ENCODE data around the gene WHRN.

Gene WHRN

DNA sequence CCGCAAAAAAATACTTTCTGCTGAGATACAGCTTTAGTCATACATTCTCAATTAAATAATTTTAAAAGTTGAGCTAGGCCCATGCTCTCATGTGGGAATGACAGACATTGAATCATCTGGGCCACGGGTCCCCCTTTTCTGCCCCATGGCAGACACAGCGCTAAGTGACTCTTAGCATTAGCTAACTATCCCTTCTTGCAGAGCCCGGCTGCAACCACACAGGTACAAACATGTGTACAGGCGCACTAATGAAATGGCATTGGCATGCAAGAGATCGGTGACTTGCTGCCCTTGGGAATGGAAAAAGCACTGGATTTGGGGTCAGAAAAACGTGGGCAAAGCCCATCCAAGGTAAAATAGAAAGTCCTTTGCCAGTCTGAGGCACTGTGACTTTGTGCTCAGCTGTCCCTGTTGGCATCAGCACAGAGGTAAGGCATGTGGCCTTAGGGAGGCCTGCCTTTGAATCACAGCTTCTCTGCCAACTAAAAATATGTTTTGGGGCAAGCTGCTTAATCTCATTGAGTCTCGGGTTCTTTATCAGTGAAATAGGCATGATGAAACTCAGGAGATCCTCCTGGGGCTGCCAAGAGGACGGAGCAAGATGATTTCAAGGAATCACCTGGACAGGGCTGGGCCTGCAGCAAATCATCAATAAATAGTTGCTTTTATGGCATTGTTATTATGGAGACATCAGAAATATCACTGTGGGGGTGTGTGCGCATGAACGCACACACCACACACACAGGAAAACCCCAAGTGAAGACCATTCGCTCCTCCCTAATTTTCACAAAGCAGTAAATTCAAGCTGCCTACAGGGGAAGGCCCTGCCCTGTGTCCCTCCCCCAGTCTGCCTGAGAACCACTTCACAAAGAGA, 54.2 kb downstream of the WHRN start:
- DNase-seq (ENCODE audit: low spot score) (no peak), FAIRE-seq (no peak)

DNA sequence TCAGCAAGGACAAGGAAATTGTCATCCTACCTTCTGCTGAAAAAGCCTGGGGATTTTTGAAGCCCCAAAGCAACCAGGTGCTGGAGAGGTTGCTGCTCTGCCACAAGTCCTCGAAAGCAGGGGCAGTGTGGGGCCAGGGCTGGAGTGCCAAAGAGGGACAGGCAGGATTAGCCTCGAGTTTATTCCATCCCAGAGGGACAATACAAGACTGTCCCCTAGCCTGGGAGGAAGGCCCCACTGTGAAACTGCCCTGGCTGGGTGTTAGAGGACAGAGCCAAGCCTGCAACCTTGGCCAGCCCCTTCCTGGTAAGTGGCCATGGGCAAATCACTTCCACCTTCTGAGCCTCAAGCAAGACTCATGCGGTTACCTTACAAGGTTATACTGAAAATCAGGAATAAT, 55.1 kb downstream of the WHRN start:
- FAIRE-seq (no peak), DNase-seq (ENCODE audit: low spot score) (no peak)

GRCh38 chr9:114449236-114449635, 56.0 kb downstream of the WHRN start:
- DNase-seq (ENCODE audit: low spot score) (no peak), FAIRE-seq (no peak)

GRCh38 chr9:114448706-114449105, 56.6 kb downstream of the WHRN start:
- FAIRE-seq (peak; percentile 94), DNase-seq (ENCODE audit: low spot score) (peak; percentile 90)

DNA sequence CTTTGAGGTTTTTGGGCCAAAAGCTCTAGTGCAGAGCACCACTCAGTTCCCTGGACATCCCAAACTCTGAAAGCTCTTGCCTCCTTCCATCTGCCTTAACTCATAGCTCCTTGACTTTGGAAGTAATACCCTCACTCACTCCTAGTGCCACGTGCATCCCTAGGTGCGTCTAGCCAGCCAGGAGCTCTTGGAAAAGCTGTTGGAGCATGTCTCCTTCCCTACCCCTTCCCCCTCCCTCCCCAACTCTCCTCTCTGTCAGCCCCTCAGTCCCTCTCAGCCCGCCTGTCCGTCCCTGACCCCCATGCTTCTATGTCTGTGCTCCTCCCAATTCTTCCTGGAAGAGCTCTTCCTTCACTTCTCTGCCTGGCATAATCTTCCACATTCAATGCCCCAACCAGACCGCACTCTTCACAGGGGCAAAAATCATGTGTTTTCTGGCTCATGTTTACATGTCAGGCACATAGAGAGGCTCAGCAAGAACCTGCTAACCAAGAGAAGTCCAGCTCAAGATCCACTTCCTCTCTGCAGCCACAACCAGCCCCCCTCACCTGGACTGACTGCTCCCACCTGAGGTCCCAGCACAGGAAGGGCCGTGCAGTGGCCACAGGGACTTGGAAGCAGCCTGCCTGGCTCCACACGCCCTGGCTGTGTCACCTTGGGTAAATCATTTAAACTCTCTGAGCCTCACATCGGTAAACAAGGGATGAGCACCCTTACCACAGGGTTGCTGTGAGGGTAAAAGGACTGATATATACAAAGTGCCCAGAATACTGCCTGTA, 58.4 kb downstream of the WHRN start:
- no peak for FAIRE-seq
- no peak for DNase-seq (ENCODE audit: low spot score)

DNA sequence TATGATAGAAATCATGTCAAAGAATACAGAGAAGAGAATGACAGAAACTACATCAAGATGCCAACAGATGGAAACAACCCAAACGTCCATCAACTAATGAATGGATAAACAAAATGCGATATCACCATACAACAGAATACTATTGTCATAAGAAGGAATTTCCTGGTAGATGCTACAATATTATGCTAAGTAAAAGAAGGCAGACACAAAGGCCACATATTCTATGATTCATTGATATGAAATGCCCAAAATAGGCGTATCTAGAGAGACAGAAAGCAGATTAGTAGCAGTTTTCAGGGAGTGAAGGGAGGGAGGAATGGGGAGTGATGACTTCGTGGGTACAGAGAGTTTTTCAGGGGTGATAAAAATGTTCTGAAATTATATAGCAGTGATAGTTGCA, 59.2 kb downstream of the WHRN start:
- no peak for DNase-seq (ENCODE audit: low spot score)
- FAIRE-seq: no peak

DNA sequence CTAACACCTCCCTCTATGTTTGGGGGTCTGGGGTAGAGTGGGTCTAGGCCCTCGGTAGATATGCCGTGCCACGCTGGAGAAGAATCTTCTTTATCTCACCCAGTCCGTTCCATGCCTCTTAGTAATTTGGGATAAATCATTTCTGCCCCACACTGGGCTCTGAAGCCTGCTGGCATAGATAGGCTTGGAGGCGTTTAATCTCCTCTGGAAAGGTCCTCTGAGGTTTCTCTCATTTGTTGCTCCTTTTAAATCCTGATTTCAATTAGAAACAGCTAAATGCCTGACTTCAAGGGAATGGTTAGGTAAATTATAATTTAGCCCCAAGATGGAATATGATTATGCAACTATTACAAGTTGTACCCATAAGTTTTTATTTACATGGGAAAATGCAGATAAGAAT, 59.7 kb downstream of the WHRN start:
- DNase-seq (ENCODE audit: low spot score) (no peak), FAIRE-seq (no peak)

DNA sequence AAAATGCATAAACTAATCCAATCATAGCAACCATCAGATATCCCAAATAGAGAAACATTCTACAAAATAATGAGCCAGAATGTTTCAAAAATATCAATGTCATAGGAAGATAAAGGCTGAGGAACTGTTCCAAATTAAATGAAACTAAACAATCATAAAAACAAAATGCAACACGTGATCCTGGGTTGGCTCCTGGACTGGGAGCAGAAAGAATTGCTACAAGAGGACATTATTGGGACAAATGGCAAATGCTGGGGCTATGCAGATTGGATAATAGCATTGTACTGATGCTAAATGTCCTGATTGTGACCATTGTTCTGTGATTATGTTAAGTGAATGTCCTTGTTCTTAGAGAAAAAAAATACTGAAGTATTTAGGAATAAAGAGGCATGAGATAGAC, 63.3 kb downstream of the WHRN start:
- DNase-seq (ENCODE audit: low spot score) (no peak), FAIRE-seq (no peak)

- FAIRE-seq (no peak), DNase-seq (ENCODE audit: low spot score) (no peak)
These were observed 67.8 kb downstream of the WHRN start for GRCh38 chr9:114437401-114437893.

GRCh38 chr9:114434878-114435311, 70.4 kb downstream of the WHRN start:
- DNase-seq (ENCODE audit: low spot score) (peak; percentile 18), FAIRE-seq (no peak)

DNA sequence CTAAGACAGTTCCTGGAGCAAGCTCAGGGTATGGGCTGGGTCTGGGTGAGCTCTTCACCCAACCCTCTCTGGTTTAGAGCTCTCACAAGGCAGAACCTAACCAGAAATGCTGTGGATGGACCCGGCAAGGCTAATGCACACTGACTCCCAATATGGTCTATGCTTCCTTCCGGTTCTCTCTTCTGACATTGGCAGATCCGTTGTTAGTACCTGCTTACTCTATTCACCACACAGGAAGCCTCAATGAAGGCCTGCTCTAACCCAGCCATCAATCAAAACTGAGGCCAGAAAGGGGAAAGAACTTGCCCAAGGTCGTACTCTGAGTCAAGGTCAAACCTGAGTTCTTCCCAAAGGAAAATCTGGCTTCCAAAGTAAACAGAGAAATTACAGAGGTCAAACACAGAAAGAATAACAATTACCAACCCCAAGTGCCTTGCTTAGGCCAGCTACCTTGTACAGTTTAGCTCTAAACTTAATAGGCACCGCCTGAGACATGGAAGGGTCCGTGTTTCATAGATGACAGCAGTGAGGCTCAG, 71.5 kb downstream of the WHRN start:
- no peak for DNase-seq (ENCODE audit: low spot score)
- FAIRE-seq: no peak

DNA sequence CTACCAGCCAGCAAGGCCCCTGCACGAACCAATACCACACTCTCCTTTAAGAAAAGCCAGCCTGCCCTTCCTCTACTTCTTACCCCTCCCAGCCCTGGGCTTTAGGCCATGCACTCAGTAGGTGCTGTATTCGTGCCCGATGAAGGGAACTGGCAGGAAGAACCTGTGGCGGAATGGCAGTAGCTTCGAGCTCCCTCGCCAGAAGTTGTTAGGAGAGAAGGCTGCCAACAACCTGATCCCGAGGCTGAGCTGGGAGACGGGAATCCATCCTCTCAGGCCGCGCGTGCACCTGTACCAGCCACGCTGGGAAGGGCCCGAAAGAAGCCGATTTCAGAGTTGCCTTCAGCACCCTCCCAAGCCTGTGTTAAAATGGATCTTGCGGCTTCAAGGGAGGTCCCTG, 72.2 kb downstream of the WHRN start:
- no peak for FAIRE-seq
- no peak for DNase-seq (ENCODE audit: low spot score)

DNA sequence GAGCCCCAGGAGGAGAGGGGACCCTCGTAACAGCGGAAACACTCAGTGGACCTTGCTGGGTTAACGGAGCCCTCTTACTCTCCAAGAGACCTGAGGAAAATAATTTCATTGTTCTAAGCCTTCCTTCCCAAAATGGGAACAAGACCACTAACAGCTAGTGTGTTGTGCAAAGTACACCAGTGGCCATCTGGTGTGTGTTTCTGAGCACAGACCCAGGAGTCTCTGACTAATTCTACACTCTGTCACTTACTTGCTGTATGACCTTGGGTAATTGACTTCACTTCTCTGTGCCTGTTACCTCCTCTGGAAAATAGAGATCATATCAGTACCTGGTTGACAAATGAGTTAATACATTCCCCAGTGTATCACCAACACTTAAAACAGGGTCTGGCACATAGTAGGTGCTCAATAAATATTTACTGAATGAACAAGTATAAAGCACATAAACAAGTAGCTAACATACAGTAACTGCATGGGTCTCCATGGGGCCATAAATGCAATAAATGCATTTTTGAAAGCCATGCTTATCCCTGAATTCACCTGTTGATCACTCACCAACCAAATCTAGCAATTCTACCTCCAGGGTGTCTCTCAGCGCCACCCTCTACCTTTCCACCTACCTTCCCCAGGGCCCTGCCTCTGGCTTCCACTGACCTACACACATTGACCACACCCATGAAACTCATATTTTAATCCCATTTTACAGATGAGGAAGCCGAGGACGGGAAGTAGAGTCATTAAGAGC, 72.8 kb downstream of the WHRN start:
- FAIRE-seq: no peak
- no peak for DNase-seq (ENCODE audit: low spot score)

DNA sequence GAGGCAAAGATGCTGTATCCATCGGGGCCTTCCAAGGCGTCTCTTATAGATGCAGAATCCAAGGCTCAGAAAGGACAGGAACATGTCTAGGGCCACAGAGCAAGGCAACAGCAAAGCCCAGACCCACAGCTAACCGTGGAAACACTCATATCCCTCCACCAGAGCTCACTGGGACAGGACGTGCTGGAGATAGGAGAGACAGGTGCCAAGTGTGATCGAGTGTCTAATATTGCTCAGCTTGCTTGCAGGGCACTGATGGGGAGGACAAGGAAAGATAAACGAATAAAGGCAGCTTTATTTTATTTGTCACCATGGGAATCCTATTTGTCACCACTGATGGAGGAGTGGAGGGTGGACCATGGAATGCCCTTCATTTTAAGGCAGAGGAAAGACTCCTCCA, 73.5 kb downstream of the WHRN start:
- FAIRE-seq: no peak
- DNase-seq (ENCODE audit: low spot score): no peak

GRCh38 chr9:114431003-114431402, 74.3 kb downstream of the WHRN start:
- DNase-seq (ENCODE audit: low spot score) (no peak), FAIRE-seq (no peak)

DNA sequence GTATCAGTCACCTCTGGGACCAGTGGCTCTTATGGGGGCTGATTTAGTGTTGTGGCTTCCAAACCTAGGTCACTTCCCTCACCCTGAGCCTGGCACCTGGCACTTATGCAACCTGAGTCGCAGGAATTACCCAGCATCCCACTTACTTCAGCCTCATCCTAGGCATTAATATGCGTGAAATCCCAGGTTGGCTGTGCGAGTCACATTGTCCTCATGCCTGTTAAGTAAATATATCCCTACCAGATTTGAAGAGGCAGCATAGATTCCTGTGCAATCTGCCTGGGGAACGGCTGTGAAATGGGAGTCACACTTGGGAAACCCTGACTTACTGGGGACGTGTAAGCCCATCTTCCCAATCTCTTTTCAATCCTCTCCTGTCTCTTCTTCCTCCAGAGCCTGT, 74.8 kb downstream of the WHRN start:
- DNase-seq (ENCODE audit: low spot score) (no peak), FAIRE-seq (no peak)

DNA sequence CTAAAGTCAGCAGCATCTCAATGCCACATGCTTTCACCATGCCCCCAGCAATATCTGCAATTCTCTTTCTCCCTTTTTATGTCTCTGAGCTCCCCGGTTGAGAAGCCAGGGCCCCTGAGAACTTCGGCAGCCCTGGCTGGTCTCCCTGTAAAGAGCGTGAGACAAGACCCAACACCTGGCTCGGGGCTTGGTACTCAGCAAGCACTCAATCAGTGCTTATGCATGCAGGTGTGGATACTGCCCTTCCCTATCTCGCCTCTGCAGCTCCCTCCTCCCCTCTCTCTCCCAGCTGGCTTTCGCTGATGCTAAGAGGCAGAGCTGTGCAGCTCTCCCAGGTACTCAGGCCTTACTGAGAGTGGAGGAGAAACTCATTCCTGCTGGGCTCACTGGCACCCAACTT, 75.8 kb downstream of the WHRN start:
- FAIRE-seq (no peak), DNase-seq (ENCODE audit: low spot score) (no peak)

DNA sequence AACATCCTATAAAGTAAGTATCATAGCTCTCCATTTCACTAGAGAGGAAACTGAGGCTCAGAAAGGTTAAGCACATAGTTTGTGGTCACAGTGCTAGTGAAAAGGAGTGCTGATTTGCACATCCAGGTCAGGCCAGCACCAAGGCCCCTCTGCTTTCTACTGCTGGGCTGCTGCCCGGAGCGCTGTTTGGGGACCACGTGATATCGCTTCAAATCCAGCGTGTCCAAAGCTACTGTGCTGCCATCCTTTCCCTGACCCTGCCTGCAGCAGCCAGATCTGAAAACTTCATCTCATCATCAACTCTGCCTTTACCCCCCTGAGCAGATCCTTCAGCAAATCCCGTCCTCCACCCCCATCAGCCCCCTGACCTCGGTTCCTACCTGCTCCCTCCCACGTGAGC, 76.8 kb downstream of the WHRN start:
- FAIRE-seq (no peak), DNase-seq (ENCODE audit: low spot score) (no peak)

DNA sequence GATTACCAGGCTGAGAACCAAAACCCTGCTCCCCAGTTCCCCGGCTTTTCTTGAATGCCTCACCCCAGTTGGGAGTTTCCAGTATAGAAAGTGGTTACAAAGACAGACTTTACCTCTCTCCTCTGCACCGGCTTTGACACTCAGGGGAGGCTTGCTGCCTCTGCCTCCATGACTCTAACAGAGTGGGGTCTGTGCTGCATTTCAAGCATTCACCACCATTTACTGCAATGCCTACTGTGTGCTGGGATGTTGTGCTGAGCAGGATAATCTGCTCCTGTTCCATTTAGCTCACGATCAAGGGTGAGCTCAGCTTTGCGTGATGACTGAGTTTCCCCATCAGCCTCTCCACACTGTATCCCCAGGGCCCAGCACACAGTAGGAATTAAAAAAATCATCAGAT, 77.6 kb downstream of the WHRN start:
- no peak for FAIRE-seq
- DNase-seq (ENCODE audit: low spot score): no peak

- no peak for DNase-seq (ENCODE audit: low spot score)
- FAIRE-seq: no peak
These were observed 79.0 kb downstream of the WHRN start for GRCh38 chr9:114426046-114426948.

DNA sequence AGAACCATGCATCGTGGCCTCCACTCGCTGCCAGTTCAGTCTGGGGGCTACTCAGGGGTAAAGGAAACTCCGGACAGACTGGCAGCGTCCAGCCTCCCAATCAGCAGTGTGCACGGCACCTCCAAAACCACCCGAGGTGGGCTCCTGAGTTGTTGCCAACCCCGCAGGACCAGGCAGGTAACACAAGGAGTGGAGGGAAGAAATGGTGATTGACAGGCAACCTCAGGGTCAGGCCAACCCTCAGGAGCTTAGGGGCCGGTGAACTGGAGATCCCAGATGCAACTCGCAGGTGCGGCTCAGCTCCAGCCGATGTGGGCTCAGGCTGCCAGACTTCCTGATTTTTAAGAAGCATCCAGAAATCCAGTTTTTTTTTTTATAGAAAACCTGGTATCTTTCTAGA, 80.1 kb downstream of the WHRN start:
- no peak for DNase-seq (ENCODE audit: low spot score)
- no peak for FAIRE-seq

Data from RCC 7860 (cell line).